Right lobe of liver (tissue), 4 donors: ENCODE data around the gene FAM124B.

ENCODE experiments used
- CTCF ChIP-seq, 4 donors: fragments of 200-600 bp in 3 of 4; fragments of 450-650 bp in 1 of 4; IDR thresholded peaks; one replicate each; pipeline versions ENCODE4 v1.5.1 to v1.8.0; 2016 to 2022; ENCODE audit warnings: antibody characterized with exemption in 4 of 4, mild to moderate bottlenecking in 2 of 4
- POLR2A ChIP-seq: fragments of 450-650 bp; IDR thresholded peaks from one replicate; pipeline ENCODE4 v1.6.1; 2017; ENCODE audit warnings: antibody characterized with exemption, mild to moderate bottlenecking
- donor health status: DM: no; HTN: no; CAD: no.
- donor health status: DM: no; HTN: no; CAD: no.
- donor health status: DM: no; HTN: yes; CAD: no.

- peak; percentile 75 to 96 (median 79) for TF ChIP-seq CTCF (IDR thresholded peaks at IDR 0.05)
- no peak for TF ChIP-seq POLR2A
Measured at GRCh38 chr2:224357098-224357901, 44.6 kb downstream of the FAM124B start.
